Esophagus squamous epithelium (tissue), 5 donors: ENCODE data around the gene SHISA8. TPM values are rescaled to one million over a fixed set of nuclear protein-coding genes. Genes with fewer than 3 reads are reported as not detected.
"Not testable (repeated sequence)": the region's sequence is repeated elsewhere in the genome, so short reads cannot be mapped to it uniquely, and the experiment has no call there.

ENCODE experiments used
- DNase-seq: peaks from one replicate; lab custom pipeline; 2025; lab: John Stamatoyannopoulos, UW
- H3K27ac ChIP-seq, 4 donors: fragments of 200-600 bp; sonication (generic); one replicate each; pipeline ENCODE4 v1.5.1; 2016 to 2019; ENCODE audit warnings: mild to moderate bottlenecking in 1 of 4
- H3K27me3 ChIP-seq, 4 donors: fragments of 200-600 bp; sonication (generic); 1 replicate in 3 of 4; 2 replicates in 1 of 4; pipeline versions ENCODE4 v1.5.1 to v1.6.0; 2017 to 2021; ENCODE audit warnings: antibody characterized with exemption in 1 of 4
- H3K36me3 ChIP-seq, 3 donors: fragments of 200-600 bp; sonication (generic); one replicate each; pipeline ENCODE4 v1.5.1; 2016 to 2019
- H3K4me1 ChIP-seq, 3 donors: fragments of 200-600 bp; sonication (generic); one replicate each; pipeline ENCODE4 v1.5.1; 2017 to 2019
- H3K4me3 ChIP-seq, 4 donors: fragments of 200-600 bp; sonication (generic); 1 replicate in 3 of 4; 2 replicates in 1 of 4; pipeline ENCODE4 v1.5.1; 2016 to 2019; ENCODE audit warnings: mild to moderate bottlenecking in 2 of 4, moderate library complexity in 1 of 4
- H3K9me3 ChIP-seq, 3 donors: fragments of 200-600 bp; sonication (generic); one replicate each; pipeline ENCODE4 v1.5.1; 2016 to 2019
- POLR2A ChIP-seq, 4 donors: fragments of 450-650 bp; IDR thresholded peaks; one replicate each; pipeline ENCODE4 v1.6.1; 2017; ENCODE audit warnings: antibody characterized with exemption in 4 of 4, mild to moderate bottlenecking in 4 of 4, moderate library complexity in 3 of 4
- WGBS, 2 donors: methylation state at CpG; one replicate each; pipeline ENCODE4 v1.1.5; 2018; 5-methylcytosine and 5-hydroxymethylcytosine counted together
- intact Hi-C: fragments of 100-400 bp; cut with DNase I; formaldehyde crosslinking; loops from one replicate; pipeline ENCODE4 v1.15.0; 2022
- total RNA-seq, 4 donors: library from RNA; depleted of rRNA; stranded (reverse); fragments of >200 nt; gene quantifications; one replicate each; pipeline ENCODE4 v1.1.0, GENCODE V29; 2016
- TF ChIP-seq, protein P1 (sequence below), 6 experiments: fragments of 450-650 bp in 4 of 6; fragments of 200-600 bp in 2 of 6; sonication (generic) in 2 of 6; IDR thresholded peaks; one replicate each; pipeline ENCODE4 v1.5.1; 2016 to 2019; ENCODE audit warnings: antibody characterized with exemption in 6 of 6, mild to moderate bottlenecking in 4 of 6, moderate library complexity in 4 of 6
- donor health status: DM: yes; HTN: yes; CAD: no.

Gene SHISA8
- total RNA-seq, 4 donors from 2014 or later: not detected

DNA sequence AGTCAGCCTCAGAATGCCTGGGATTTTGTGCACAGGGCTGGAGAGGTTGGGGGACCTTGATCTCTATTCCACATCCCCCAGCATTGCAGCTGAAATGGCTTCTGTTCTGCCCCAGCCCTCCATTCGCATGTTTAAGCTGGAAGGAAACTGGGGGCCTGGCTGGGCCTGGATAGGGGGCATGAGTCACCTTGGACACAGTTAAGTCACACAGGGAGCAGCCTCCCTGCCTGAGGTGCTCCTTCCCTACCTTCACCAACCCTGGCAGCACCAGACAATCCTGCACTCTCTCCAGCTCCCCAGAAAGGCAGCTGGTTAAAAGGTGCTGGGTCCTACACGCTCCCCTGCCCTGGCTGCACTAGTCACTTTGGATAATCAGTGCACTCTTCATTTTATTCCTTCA lies 37.8 kb upstream of the SHISA8 start:
- intact Hi-C loops: loop anchor here (10.0 kb wide), 1 partner anchor 502 kb away; no protein-coding TSS in a partner anchor
- Histone ChIP-seq H3K27ac (no peak overlapping the region), H3K27me3 (no peaks in the 10 kb centered on the region), H3K9me3 (no peaks in the 10 kb centered on the region), H3K4me3 (no peak overlapping the region), H3K4me1 (peaks cover 3 to 5% (median 3%) of the 10 kb centered on the region in 3 donors), H3K36me3 (no peaks in the 10 kb centered on the region)
- TF ChIP-seq, protein P1, sequence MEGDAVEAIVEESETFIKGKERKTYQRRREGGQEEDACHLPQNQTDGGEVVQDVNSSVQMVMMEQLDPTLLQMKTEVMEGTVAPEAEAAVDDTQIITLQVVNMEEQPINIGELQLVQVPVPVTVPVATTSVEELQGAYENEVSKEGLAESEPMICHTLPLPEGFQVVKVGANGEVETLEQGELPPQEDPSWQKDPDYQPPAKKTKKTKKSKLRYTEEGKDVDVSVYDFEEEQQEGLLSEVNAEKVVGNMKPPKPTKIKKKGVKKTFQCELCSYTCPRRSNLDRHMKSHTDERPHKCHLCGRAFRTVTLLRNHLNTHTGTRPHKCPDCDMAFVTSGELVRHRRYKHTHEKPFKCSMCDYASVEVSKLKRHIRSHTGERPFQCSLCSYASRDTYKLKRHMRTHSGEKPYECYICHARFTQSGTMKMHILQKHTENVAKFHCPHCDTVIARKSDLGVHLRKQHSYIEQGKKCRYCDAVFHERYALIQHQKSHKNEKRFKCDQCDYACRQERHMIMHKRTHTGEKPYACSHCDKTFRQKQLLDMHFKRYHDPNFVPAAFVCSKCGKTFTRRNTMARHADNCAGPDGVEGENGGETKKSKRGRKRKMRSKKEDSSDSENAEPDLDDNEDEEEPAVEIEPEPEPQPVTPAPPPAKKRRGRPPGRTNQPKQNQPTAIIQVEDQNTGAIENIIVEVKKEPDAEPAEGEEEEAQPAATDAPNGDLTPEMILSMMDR (IDR thresholded peaks at IDR 0.05): no peak
- no peak for TF ChIP-seq POLR2A (IDR thresholded peaks at IDR 0.05)
- DNase-seq: no peak
- 79 to 92% methylated on average over 2 of the region's 2 CpGs for WGBS, 2 donors

DNA sequence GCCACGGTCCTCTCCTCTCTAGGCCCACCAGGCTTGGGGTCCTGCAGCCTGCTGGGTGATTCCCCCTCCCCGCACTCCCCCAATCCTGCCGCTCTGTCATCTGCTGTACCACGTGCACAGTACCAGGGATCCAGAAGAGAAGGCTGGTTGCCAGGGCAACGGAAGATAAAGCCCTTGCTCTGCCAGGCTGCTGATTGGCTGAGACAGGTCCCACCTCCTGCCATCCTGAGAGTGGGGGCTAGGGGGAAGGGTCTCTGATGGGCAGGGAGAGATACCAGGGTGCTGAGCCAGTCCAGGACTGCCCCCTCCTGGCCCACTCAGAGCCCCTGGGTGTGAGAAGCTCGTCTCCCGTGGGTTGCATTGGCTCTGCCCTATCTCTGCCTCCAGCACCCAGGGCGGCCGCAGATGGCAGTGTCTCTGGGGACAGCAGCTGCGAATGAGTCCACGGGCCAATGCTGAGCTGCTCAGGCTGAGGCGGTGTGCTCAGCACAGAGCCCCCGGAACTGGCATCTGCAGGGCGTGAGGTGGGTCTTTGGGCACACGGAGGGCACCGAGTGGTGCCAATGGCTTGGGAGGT lies 37.1 kb upstream of the SHISA8 start, which contains the start of gene SMIM45:
TSS of gene SMIM45 (plus strand) at position 253 of the 577 bp plus-strand sequence.
- WGBS, 2 donors: 52 to 74% methylated on average over 3 of the region's 16 CpGs
- Histone ChIP-seq H3K4me1 (peaks cover 4 to 5% (median 5%) of the 10 kb centered on the region in 3 donors), H3K27me3 (no peaks in the 10 kb centered on the region), H3K36me3 (no peaks in the 10 kb centered on the region), H3K27ac (no peak within 1 kb of the TSS), H3K4me3 (no peak within 1 kb of the TSS), H3K9me3 (no peaks in the 10 kb centered on the region)
- no peak for DNase-seq
- no peak for TF ChIP-seq POLR2A (IDR thresholded peaks at IDR 0.05)
- TF ChIP-seq, protein P1 (IDR thresholded peaks at IDR 0.05): no peak
- intact Hi-C loops: loop anchor here (10.0 kb wide), 1 partner anchor 503 kb away; no protein-coding TSS in a partner anchor

DNA sequence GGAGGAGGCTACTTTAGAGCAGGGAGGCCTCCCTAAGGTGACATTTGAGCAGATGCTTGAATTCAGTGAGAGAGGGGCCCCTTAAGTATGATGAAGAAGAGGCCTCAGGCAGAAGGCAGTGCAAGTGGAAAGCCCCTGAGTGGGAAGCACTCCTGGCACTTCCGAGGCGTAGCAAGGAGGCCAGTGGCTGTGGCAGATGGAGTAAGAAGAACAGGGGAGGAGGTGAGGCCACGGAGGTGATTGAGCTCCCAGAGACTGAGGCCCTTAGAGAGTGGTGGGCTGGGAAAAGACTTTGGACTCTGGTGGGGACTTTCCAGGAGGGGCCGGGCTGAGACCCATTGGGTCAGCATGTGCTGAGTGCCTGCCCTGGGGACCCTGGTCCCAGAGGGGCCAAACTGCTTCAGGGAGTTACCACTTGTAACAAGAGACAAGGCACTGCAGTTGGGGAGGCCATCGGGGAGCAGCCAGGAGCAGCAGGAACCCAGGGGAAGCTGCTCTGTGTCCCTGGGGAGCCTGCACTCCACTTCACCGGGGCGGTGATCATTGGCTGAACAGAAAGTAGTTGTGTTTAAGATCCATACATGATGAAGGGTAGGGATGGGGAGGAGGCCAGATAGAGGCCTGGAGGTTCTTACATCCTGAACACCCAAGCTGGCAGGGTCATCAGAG lies 34.6 kb upstream of the SHISA8 start:
- Histone ChIP-seq H3K36me3 (no peaks in the 10 kb centered on the region), H3K27ac (no peak overlapping the region), H3K27me3 (no peaks in the 10 kb centered on the region), H3K4me1 (peaks cover 12 to 20% (median 13%) of the 10 kb centered on the region in 3 donors), H3K4me3 (no peak overlapping the region), H3K9me3 (no peaks in the 10 kb centered on the region)
- WGBS, 2 donors: 82 to 93% methylated on average over 7 of the region's 7 CpGs
- intact Hi-C loops: no loop called here
- no peak for TF ChIP-seq POLR2A (IDR thresholded peaks at IDR 0.05)
- TF ChIP-seq, protein P1 (IDR thresholded peaks at IDR 0.05): no peak
- no peak for DNase-seq

DNA sequence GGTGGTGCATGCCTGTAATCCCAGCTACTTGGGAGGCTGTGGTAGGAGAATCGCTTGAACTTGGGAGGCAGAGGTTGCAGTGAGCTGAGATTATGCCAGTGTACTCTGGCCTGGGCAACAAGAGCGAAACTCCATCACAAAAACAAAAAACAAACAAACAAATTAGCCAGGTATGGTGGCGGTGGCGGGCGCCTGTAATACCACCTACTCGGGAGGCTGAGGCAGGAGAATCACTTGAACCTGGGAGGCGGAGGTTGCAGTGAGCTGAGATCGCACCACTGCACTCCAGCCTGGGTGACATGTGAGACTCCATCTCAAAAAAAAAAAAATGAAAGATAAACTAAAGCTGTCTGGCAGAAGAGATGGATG lies 34.0 kb upstream of the SHISA8 start:
- 84 to 94% methylated on average over 6 to 8 of the region's 8 CpGs for WGBS, 2 donors
- H3K9me3 ChIP-seq, H3K4me3 ChIP-seq, DNase-seq, intact Hi-C loops, H3K27ac ChIP-seq, H3K27me3 ChIP-seq, H3K36me3 ChIP-seq: not testable (repeated sequence)
- peaks cover 12 to 20% (median 13%) of the 10 kb centered on the region in 3 donors for H3K4me1 ChIP-seq

DNA sequence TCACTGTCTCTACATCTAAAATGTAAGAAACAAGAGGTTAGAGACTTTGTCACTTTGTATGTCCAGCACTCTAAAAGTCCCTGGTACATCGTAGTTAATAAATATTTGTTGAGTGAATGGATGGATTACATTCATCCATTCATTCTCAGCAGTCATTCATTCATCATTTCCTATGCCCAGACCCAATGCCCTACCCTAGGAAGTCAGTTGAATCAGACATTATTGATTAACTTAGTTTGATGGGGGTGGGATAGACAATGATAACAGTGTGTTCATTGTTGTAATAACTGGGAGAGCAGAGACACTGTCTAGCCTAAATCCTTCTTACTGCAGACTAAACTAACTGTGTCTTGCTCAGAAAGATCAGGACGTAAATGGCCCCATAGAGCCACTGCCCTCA lies 33.3 kb upstream of the SHISA8 start:
- no peak for DNase-seq
- Histone ChIP-seq H3K27me3 (no peaks in the 10 kb centered on the region), H3K36me3 (no peaks in the 10 kb centered on the region), H3K9me3 (no peaks in the 10 kb centered on the region), H3K4me1 (peaks cover 12 to 27% (median 13%) of the 10 kb centered on the region in 3 donors), H3K27ac (no peak overlapping the region), H3K4me3 (no peak overlapping the region)
- WGBS, 2 donors: 89 to 94% methylated on average over 2 of the region's 2 CpGs
- TF ChIP-seq POLR2A (IDR thresholded peaks at IDR 0.05): no peak
- TF ChIP-seq, protein P1 (IDR thresholded peaks at IDR 0.05): no peak
- intact Hi-C loops: no loop called here
